ENCODE measurements around the gene PPARD.

Gene PPARD

GRCh38 chr6:35343835-35344550 lies 1.6 kb downstream of the PPARD start:
- Histone ChIP-seq H3K79me2 (ENCODE audit: low read length) (0 out of 2 replicates have a peak, but pooled peaks cover 3% of the 10 kb centered on the region), H3K9ac (ENCODE audit: low read length) (no peak overlapping the region), H3K4me3 (ENCODE audit: low read length) (peak overlapping the region; percentile 88), H3K4me1 (ENCODE audit: low read length) (peaks cover 23% of the 10 kb centered on the region), H2AFZ (ENCODE audit: low read depth, low read length) (no peak overlapping the region), H4K20me1 (ENCODE audit: insufficient read depth, low read length) (peaks cover 3% of the 10 kb centered on the region; the same call in 1 of the 2 replicates), H3K27ac (ENCODE audit: low read length) (no peak overlapping the region), H3K27me3 (ENCODE audit: low read depth, low read length) (no peaks in the 10 kb centered on the region), H3K36me3 (replicated peaks; ENCODE audit: low read depth, low read length) (peaks cover 4% of the 10 kb centered on the region), H3K4me2 (ENCODE audit: low read length) (peak overlapping the region; percentile 88), H3K9me3 (ENCODE audit: insufficient read depth, low read length) (no peaks in the 10 kb centered on the region)
- TF ChIP-seq EZH2phosphoT487 (IDR thresholded peaks at IDR 0.05; ENCODE audit: low read depth), result no peak
- no peak for TF ChIP-seq CTCF (IDR thresholded peaks at IDR 0.05; ENCODE audit: low read depth, low read length)

- Histone ChIP-seq H3K79me2 (ENCODE audit: low read length) (no peaks in the 10 kb centered on the region), H3K9ac (ENCODE audit: low read length) (no peak overlapping the region), H3K4me1 (ENCODE audit: low read length) (peaks cover 15% of the 10 kb centered on the region), H3K4me3 (ENCODE audit: low read length) (no peak overlapping the region), H2AFZ (ENCODE audit: low read depth, low read length) (no peak overlapping the region), H3K36me3 (replicated peaks; ENCODE audit: low read depth, low read length) (peaks cover 16% of the 10 kb centered on the region), H4K20me1 (ENCODE audit: insufficient read depth, low read length) (peaks cover 2% of the 10 kb centered on the region; the same call in 1 of the 2 replicates), H3K4me2 (ENCODE audit: low read length) (no peak overlapping the region), H3K9me3 (ENCODE audit: insufficient read depth, low read length) (no peaks in the 10 kb centered on the region), H3K27me3 (ENCODE audit: low read depth, low read length) (no peaks in the 10 kb centered on the region), H3K27ac (ENCODE audit: low read length) (no peak overlapping the region)
- TF ChIP-seq CTCF (IDR thresholded peaks at IDR 0.05; ENCODE audit: low read depth, low read length), result no peak
- no peak for TF ChIP-seq EZH2phosphoT487 (IDR thresholded peaks at IDR 0.05; ENCODE audit: low read depth)
These were observed 9.1 kb downstream of the PPARD start for GRCh38 chr6:35351422-35351821.

- TF ChIP-seq CTCF (IDR thresholded peaks at IDR 0.05; ENCODE audit: low read depth, low read length), result no peak
- no peak for TF ChIP-seq EZH2phosphoT487 (IDR thresholded peaks at IDR 0.05; ENCODE audit: low read depth)
- Histone ChIP-seq H3K36me3 (replicated peaks; ENCODE audit: low read depth, low read length) (peaks cover 12% of the 10 kb centered on the region), H3K4me2 (ENCODE audit: low read length) (no peak overlapping the region), H4K20me1 (ENCODE audit: insufficient read depth, low read length) (no peaks in the 10 kb centered on the region), H3K27me3 (ENCODE audit: low read depth, low read length) (no peaks in the 10 kb centered on the region), H3K4me1 (ENCODE audit: low read length) (peaks cover 11% of the 10 kb centered on the region), H2AFZ (ENCODE audit: low read depth, low read length) (no peak overlapping the region), H3K27ac (ENCODE audit: low read length) (no peak overlapping the region), H3K4me3 (ENCODE audit: low read length) (no peak overlapping the region), H3K79me2 (ENCODE audit: low read length) (no peaks in the 10 kb centered on the region), H3K9me3 (ENCODE audit: insufficient read depth, low read length) (no peaks in the 10 kb centered on the region), H3K9ac (ENCODE audit: low read length) (no peak overlapping the region)
These were observed 10.4 kb downstream of the PPARD start for GRCh38 chr6:35352735-35353134.

GRCh38 chr6:35354361-35355135 lies 12.2 kb downstream of the PPARD start:
- no peaks in the 10 kb centered on the region for H3K4me1 ChIP-seq (ENCODE audit: low read length)
- peaks cover 9% of the 10 kb centered on the region for H3K36me3 ChIP-seq (replicated peaks; ENCODE audit: low read depth, low read length)

More at GRCh38 chr6:35354361-35355135, 12.2 kb downstream of the PPARD start:
- TF ChIP-seq EZH2phosphoT487 (IDR thresholded peaks at IDR 0.05; ENCODE audit: low read depth) (no peak), CTCF (IDR thresholded peaks at IDR 0.05; ENCODE audit: low read depth, low read length) (no peak)
- Histone ChIP-seq H3K79me2 (ENCODE audit: low read length) (no peaks in the 10 kb centered on the region), H3K27me3 (ENCODE audit: low read depth, low read length) (no peaks in the 10 kb centered on the region), H3K27ac (ENCODE audit: low read length) (no peak overlapping the region), H4K20me1 (ENCODE audit: insufficient read depth, low read length) (no peaks in the 10 kb centered on the region), H3K4me3 (ENCODE audit: low read length) (no peak overlapping the region), H2AFZ (ENCODE audit: low read depth, low read length) (no peak overlapping the region), H3K4me2 (ENCODE audit: low read length) (no peak overlapping the region), H3K9ac (ENCODE audit: low read length) (no peak overlapping the region), H3K9me3 (ENCODE audit: insufficient read depth, low read length) (no peaks in the 10 kb centered on the region)
